Measurements from ENCODE around the gene ZDHHC16. TPM values are rescaled to one million over a fixed set of nuclear protein-coding genes. Genes with fewer than 3 reads are reported as not detected.

ZDHHC16 gene
- total RNA-seq, 1 donor from 2014 or later: 53.7 TPM

DNA sequence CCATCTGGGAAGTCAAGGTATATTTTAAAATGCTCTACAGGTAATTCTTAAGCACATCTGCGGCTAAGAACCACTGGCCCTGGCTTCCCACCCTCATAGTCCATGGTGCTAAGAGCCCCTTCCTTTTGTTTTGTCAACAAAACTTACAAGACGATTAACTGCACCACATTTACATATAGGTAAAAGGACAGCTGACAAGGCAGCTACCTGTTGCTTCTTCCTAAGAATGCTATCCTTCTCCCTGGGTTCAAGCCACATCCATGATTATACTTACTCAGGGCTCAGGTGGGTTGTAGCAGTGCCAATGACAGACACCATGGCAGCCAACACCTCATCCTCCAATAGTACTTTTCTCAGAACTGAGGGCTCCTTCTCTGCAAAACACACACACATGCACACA, 16.3 kb downstream of the ZDHHC16 start:
- no peak for DNase-seq (ENCODE audit: extremely low spot score, unreplicated experiment)
- TF ChIP-seq, protein P1, sequence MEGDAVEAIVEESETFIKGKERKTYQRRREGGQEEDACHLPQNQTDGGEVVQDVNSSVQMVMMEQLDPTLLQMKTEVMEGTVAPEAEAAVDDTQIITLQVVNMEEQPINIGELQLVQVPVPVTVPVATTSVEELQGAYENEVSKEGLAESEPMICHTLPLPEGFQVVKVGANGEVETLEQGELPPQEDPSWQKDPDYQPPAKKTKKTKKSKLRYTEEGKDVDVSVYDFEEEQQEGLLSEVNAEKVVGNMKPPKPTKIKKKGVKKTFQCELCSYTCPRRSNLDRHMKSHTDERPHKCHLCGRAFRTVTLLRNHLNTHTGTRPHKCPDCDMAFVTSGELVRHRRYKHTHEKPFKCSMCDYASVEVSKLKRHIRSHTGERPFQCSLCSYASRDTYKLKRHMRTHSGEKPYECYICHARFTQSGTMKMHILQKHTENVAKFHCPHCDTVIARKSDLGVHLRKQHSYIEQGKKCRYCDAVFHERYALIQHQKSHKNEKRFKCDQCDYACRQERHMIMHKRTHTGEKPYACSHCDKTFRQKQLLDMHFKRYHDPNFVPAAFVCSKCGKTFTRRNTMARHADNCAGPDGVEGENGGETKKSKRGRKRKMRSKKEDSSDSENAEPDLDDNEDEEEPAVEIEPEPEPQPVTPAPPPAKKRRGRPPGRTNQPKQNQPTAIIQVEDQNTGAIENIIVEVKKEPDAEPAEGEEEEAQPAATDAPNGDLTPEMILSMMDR (conservative IDR thresholded peaks at IDR 0.05): no peak
- Mint-ChIP-seq H3K4me1 (ENCODE audit: unreplicated experiment) (peaks cover 11% of the 10 kb centered on the region), H3K27ac (no peak overlapping the region), H3K9me3 (no peaks in the 10 kb centered on the region), H3K36me3 (peaks cover 35% of the 10 kb centered on the region), H3K27me3 (no peaks in the 10 kb centered on the region), H3K4me3 (no peak overlapping the region)

DNA sequence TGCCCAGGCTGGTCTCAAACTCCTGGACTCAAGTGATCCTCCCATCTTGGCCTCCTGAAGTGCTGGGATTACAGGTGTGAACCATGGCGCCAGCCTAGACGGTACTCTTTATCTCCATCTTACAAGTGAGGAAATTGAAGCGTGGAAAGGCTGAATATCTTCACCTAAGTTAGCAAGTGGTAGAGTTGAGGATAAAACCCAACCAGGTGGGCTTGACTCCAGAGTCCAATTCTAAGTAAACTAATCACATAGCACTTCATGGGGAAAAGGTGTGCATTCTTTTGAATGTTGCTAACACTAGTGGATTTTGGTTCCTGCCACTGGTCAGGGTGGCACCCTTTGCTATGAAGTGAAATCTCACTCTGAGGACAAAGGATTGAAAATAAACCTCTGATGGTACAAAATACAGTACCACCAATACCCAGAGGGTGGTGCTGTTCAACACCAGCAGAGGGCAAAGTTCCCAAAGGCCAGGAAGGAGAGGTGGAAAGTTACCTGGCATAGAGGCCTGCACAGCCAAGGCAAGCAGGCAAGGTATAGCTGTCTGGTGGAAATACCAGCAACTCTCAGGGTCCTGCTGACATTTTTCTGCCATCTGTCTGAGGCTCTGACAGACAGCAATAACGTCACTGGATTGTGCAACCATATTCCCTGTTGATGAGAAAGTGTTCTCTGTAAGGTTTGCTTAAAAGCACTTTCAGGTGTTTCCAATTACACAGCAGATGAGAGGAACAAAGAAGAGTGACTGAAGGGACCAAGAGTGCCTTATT, 17.6 kb downstream of the ZDHHC16 start:
- Mint-ChIP-seq H3K4me1 (ENCODE audit: unreplicated experiment) (peaks cover 11% of the 10 kb centered on the region), H3K9me3 (no peaks in the 10 kb centered on the region), H3K4me3 (no peak overlapping the region), H3K36me3 (peaks cover 29% of the 10 kb centered on the region), H3K27me3 (no peaks in the 10 kb centered on the region), H3K27ac (peak overlapping the region; percentile 75)
- TF ChIP-seq, protein P1 (conservative IDR thresholded peaks at IDR 0.05): peak; percentile 91
- DNase-seq (ENCODE audit: extremely low spot score, unreplicated experiment): no peak

DNA sequence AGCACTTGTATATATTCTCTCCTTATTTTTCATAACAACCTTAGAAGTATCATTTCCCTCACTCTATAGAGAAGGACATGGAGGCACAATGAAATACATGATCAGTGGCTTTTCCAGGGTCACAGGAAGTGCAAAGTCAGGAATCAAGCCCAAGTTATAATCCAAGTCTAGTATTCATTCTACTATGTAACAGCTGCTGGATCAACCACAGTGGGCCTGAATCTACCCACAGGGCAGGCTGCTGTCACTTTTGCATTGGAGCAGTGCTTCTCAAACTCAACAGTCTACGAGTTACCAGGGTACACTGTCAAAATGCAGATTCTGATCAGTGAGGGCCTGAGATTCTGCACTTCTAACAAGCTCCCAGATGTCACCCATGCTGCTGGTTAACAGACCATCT, 18.3 kb downstream of the ZDHHC16 start:
- peaks cover 24% of the 10 kb centered on the region for H3K36me3 Mint-ChIP-seq
- no peak for DNase-seq (ENCODE audit: extremely low spot score, unreplicated experiment)
- peak overlapping the region; percentile 75 for H3K27ac Mint-ChIP-seq

DNA sequence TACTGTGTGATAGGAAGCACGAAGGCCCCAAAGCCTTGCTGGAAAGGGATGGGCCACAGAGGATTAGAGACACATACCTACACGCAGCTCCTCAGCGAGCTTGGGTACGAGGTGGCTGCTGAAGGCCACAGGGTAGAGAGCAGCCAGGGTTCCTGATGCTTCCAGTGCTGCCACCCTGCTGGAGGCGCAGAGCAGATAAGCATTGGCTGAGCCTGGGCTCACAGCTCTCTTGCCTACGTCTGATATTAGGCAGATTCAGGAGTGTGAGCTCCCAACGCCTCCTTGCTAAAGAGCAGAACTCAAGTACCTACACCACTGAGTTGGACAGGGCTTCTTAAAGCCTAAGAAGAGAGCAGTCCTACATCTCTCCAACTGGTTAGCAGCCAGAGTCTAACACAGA, 20.0 kb downstream of the ZDHHC16 start:
- Mint-ChIP-seq H3K36me3 (peaks cover 18% of the 10 kb centered on the region), H3K27ac (no peak overlapping the region), H3K4me3 (no peak overlapping the region), H3K27me3 (no peaks in the 10 kb centered on the region), H3K9me3 (no peaks in the 10 kb centered on the region), H3K4me1 (ENCODE audit: unreplicated experiment) (peaks cover 11% of the 10 kb centered on the region)
- TF ChIP-seq, protein P1 (conservative IDR thresholded peaks at IDR 0.05): no peak
- DNase-seq (ENCODE audit: extremely low spot score, unreplicated experiment): no peak

More for the DNA sequence above, 18.3 kb downstream of the ZDHHC16 start:
- no peaks in the 10 kb centered on the region for H3K27me3 Mint-ChIP-seq
- H3K9me3 Mint-ChIP-seq: no peaks in the 10 kb centered on the region
- TF ChIP-seq, protein P1 (conservative IDR thresholded peaks at IDR 0.05): no peak
- H3K4me1 Mint-ChIP-seq (ENCODE audit: unreplicated experiment): peaks cover 11% of the 10 kb centered on the region
- no peak overlapping the region for H3K4me3 Mint-ChIP-seq

DNA sequence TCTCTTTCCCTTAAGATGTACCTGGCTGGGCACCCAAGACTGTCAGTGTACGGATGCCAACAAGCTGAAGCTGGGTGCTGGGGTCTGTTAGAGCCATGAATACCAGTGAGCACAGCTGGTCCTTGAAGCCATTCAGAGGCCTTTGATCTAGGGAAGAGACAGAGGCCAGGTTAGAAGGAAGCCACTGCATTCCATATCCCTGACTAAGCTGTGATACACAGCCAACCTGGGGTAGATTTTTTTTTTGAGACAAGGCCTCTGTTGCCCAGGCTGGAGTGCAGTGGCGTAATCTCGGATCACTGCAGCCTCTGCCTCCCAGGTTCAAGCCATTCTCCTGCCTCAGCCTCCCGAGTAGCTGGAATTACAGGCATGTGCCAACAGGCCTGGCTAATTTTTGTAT, 20.8 kb downstream of the ZDHHC16 start:
- TF ChIP-seq, protein P1 (conservative IDR thresholded peaks at IDR 0.05): no peak
- Mint-ChIP-seq H3K27me3 (no peaks in the 10 kb centered on the region), H3K36me3 (peaks cover 21% of the 10 kb centered on the region), H3K9me3 (no peaks in the 10 kb centered on the region), H3K4me1 (ENCODE audit: unreplicated experiment) (peaks cover 11% of the 10 kb centered on the region), H3K27ac (peak overlapping the region; percentile 37), H3K4me3 (no peak overlapping the region)
- no peak for DNase-seq (ENCODE audit: extremely low spot score, unreplicated experiment)
